ENCODE results near the gene ZNF784.

ZNF784 gene

GRCh38 chr19:55613930-55614710, 10.2 kb downstream of the ZNF784 start:
- TF ChIP-seq EZH2 (IDR thresholded peaks at IDR 0.05; ENCODE audit: borderline replicate concordance, low read depth, low read length, severe bottlenecking) (no peak), CTCF (IDR thresholded peaks at IDR 0.05; ENCODE audit: borderline replicate concordance, extremely low read depth, low read length, poor library complexity, severe bottlenecking) (no peak)
- Histone ChIP-seq H3K36me3 (ENCODE audit: insufficient read depth, low read length) (peaks cover 54% of the 10 kb centered on the region), H3K4me3 (ENCODE audit: low read depth in 1 of 2, low read length in 2 of 2) (no peak overlapping the region), H3K9ac (ENCODE audit: low read depth, low read length) (no peak overlapping the region), H3K27ac (ENCODE audit: low read length) (no peak overlapping the region), H3K4me2 (ENCODE audit: insufficient read depth, low read length) (no peak overlapping the region), H4K20me1 (ENCODE audit: insufficient read depth, low read length) (peaks cover 38% of the 10 kb centered on the region), H3K9me3 (ENCODE audit: insufficient read depth, low read length, severe bottlenecking) (no peaks in the 10 kb centered on the region), H3K79me2 (ENCODE audit: insufficient read depth, low read length) (peaks cover 42% of the 10 kb centered on the region), H3K4me1 (ENCODE audit: insufficient read depth, low read length) (no peaks in the 10 kb centered on the region), H3K27me3 (ENCODE audit: insufficient read depth, low read length, poor library complexity) (no peaks in the 10 kb centered on the region), H2AFZ (ENCODE audit: low read depth, low read length) (no peak overlapping the region)
- DNase-seq = no peak
- ATAC-seq (ENCODE audit: insufficient read depth, low read depth) = no peak

- Histone ChIP-seq H3K4me2 (ENCODE audit: insufficient read depth, low read length) (no peak overlapping the region), H3K9ac (ENCODE audit: low read depth, low read length) (no peak overlapping the region), H3K79me2 (ENCODE audit: insufficient read depth, low read length) (peaks cover 49% of the 10 kb centered on the region), H2AFZ (ENCODE audit: low read depth, low read length) (no peak overlapping the region), H3K9me3 (ENCODE audit: insufficient read depth, low read length, severe bottlenecking) (no peaks in the 10 kb centered on the region), H3K27me3 (ENCODE audit: insufficient read depth, low read length, poor library complexity) (no peaks in the 10 kb centered on the region), H3K36me3 (ENCODE audit: insufficient read depth, low read length) (peaks cover 59% of the 10 kb centered on the region), H3K4me1 (ENCODE audit: insufficient read depth, low read length) (peaks cover 2% of the 10 kb centered on the region; the same call in 1 of the 2 replicates), H4K20me1 (ENCODE audit: insufficient read depth, low read length) (peaks cover 43% of the 10 kb centered on the region), H3K4me3 (ENCODE audit: low read depth in 1 of 2, low read length in 2 of 2) (no peak overlapping the region), H3K27ac (ENCODE audit: low read length) (no peak overlapping the region)
- no peak for DNase-seq
- no peak for ATAC-seq (ENCODE audit: insufficient read depth, low read depth)
- TF ChIP-seq EZH2 (IDR thresholded peaks at IDR 0.05; ENCODE audit: borderline replicate concordance, low read depth, low read length, severe bottlenecking) (no peak), CTCF (IDR thresholded peaks at IDR 0.05; ENCODE audit: borderline replicate concordance, extremely low read depth, low read length, poor library complexity, severe bottlenecking) (no peak)
Observed at GRCh38 chr19:55613396-55613795, 11.0 kb downstream of the ZNF784 start.

DNA sequence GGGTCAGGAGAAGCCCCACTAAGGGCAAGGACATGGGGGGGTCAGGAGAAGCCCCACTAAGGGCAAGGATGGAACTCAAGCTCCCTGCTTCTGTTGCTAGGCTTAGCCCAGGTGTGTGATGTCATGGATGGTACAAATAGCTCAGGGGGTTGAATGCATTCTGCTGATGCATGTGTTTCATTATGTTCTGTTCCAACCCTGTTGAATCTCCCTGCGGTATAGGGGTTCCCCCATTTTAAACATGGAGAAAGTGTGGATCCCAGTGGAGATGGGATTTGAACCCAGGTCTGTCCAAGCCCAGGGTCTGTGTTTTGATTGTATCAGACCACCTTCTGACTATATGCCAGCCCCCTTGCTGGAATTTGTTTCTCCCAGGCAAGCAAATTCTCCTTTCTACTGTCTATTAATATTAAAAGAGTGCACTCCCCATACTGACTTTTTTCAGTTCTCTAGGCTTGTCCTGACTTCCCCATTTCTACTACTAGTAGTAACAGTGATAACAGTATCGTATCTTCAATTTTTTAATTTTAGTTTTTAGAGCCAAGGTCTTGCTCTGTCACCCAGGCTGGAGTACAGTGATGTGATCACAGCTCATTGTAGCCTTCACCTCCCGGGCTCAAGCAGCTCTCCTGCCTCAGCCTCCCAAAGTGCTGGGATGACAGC, 12.3 kb downstream of the ZNF784 start:
- Histone ChIP-seq H3K27ac (ENCODE audit: low read length) (no peak overlapping the region), H3K4me1 (ENCODE audit: insufficient read depth, low read length) (peaks cover 12% of the 10 kb centered on the region), H3K4me3 (ENCODE audit: low read depth in 1 of 2, low read length in 2 of 2) (no peak overlapping the region), H3K9ac (ENCODE audit: low read depth, low read length) (no peak overlapping the region), H3K4me2 (ENCODE audit: insufficient read depth, low read length) (no peak overlapping the region), H3K36me3 (ENCODE audit: insufficient read depth, low read length) (peaks cover 54% of the 10 kb centered on the region), H3K27me3 (ENCODE audit: insufficient read depth, low read length, poor library complexity) (no peaks in the 10 kb centered on the region), H4K20me1 (ENCODE audit: insufficient read depth, low read length) (peaks cover 43% of the 10 kb centered on the region), H2AFZ (ENCODE audit: low read depth, low read length) (no peak overlapping the region), H3K79me2 (ENCODE audit: insufficient read depth, low read length) (peaks cover 61% of the 10 kb centered on the region), H3K9me3 (ENCODE audit: insufficient read depth, low read length, severe bottlenecking) (no peaks in the 10 kb centered on the region)
- ATAC-seq (ENCODE audit: insufficient read depth, low read depth) (no peak), DNase-seq (no peak)
- no peak for TF ChIP-seq EZH2 (IDR thresholded peaks at IDR 0.05; ENCODE audit: borderline replicate concordance, low read depth, low read length, severe bottlenecking)
- no peak for TF ChIP-seq CTCF (IDR thresholded peaks at IDR 0.05; ENCODE audit: borderline replicate concordance, extremely low read depth, low read length, poor library complexity, severe bottlenecking)
